SK-N-SH (cell line): Measurements from ENCODE around the gene SKI. TPM values are rescaled to one million over a fixed set of nuclear protein-coding genes. Genes with fewer than 3 reads are reported as not detected.

Source experiments
- CTCF ChIA-PET: fragments of 300-600, 350-600 bp; formaldehyde crosslinking; extraction: SDS; loops from one replicate; lab custom pipeline; 2021; lab: Yijun Ruan, JAX
- POLR2A ChIA-PET: fragments of 350-600 bp; sonication (Branson Sonifier 250); formaldehyde crosslinking; extraction: SDS; loops from one replicate; lab custom pipeline; 2020; ENCODE audit warnings: antibody characterized with exemption, inconsistent platforms; lab: Yijun Ruan, JAX
- DNase-seq: peaks from one replicate; pipeline ENCODE4 v3.0.0; 2012
- H2AFZ ChIP-seq: fragments of 200-600 bp; sonication (generic); 2 replicates; pipeline ENCODE4 v1.8.1; 2016; ENCODE audit warnings: antibody characterized with exemption, mild to moderate bottlenecking, low read depth
- H3F3A ChIP-seq: fragments of 200-600 bp; sonication (generic); replicated peaks from 2 replicates; pipeline ENCODE3; 2016; ENCODE audit warnings: antibody characterized with exemption, mild to moderate bottlenecking; ENCODE audit not compliant: insufficient read depth
- H3K27ac ChIP-seq, 2 experiments: fragments of 200-500 bp in 1 of 2; fragments of 200-600 bp in 1 of 2; sonication (Bioruptor generic) in 1 of 2; sonication (generic), shearing (Covaris generic) in 1 of 2; 2 replicates each; pipeline versions ENCODE4 v1.5.1 to v1.6.1; 2014 to 2016; ENCODE audit warnings: low read depth in 2 of 2, inconsistent platforms in 1 of 2, low read length in 1 of 2, mild to moderate bottlenecking in 1 of 2, mixed read lengths in 1 of 2
- H3K27me3 ChIP-seq: fragments of 200-600 bp; sonication (generic), shearing (Covaris generic); 2 replicates; pipeline ENCODE4 v1.6.1; 2016; ENCODE audit warnings: mixed run types; ENCODE audit not compliant: insufficient read depth
- H3K36me3 ChIP-seq, 2 experiments: fragments of 200-500 bp in 1 of 2; fragments of 200-600 bp in 1 of 2; sonication (Bioruptor generic) in 1 of 2; sonication (generic) in 1 of 2; replicated peaks in 1 of 2; 2 replicates each; pipeline versions ENCODE3 to v1.5.1; 2014 to 2016; ENCODE audit warnings: low read length in 1 of 2, mild to moderate bottlenecking in 1 of 2; ENCODE audit not compliant: insufficient read depth in 2 of 2, control insufficient read depth in 1 of 2
- H3K4me1 ChIP-seq, 2 experiments: fragments of 200-500 bp in 1 of 2; fragments of 200-600 bp in 1 of 2; sonication (Bioruptor generic) in 1 of 2; sonication (generic), shearing (Covaris generic) in 1 of 2; 2 replicates each; pipeline versions ENCODE4 v1.5.1 to v1.6.1; 2014 to 2016; ENCODE audit warnings: low read depth in 1 of 2, low read length in 1 of 2, mixed run types in 1 of 2; ENCODE audit not compliant: insufficient read depth in 2 of 2, control insufficient read depth in 1 of 2
- H3K4me2 ChIP-seq: fragments of 200-600 bp; sonication (generic), shearing (Covaris generic); 2 replicates; pipeline ENCODE4 v1.6.1; 2017; ENCODE audit warnings: mixed run types
- H3K4me3 ChIP-seq, 2 experiments: fragments of 200-500 bp in 1 of 2; fragments of 200-600 bp in 1 of 2; sonication (Bioruptor generic) in 1 of 2; sonication (generic), shearing (Covaris generic) in 1 of 2; 2 replicates each; pipeline versions ENCODE4 v1.5.1 to v1.8.1; 2014 to 2016; ENCODE audit warnings: low read depth in 2 of 2, inconsistent platforms in 1 of 2, low read length in 1 of 2, mild to moderate bottlenecking in 1 of 2, mixed read lengths in 1 of 2, moderate library complexity in 1 of 2
- H3K79me2 ChIP-seq: fragments of 200-600 bp; sonication (generic); 2 replicates; pipeline ENCODE4 v1.8.1; 2017; ENCODE audit warnings: mild to moderate bottlenecking; ENCODE audit not compliant: insufficient read depth
- H3K9ac ChIP-seq: fragments of 200-600 bp; sonication (generic); 2 replicates; pipeline ENCODE4 v1.6.1; 2017; ENCODE audit warnings: mixed run types
- H3K9me2 ChIP-seq: fragments of 200-600 bp; sonication (generic); 2 replicates; pipeline ENCODE4 v1.6.1; 2017; ENCODE audit warnings: mixed run types
- H3K9me3 ChIP-seq: fragments of 200-600 bp; sonication (generic); 2 replicates; pipeline ENCODE4 v1.6.1; 2017; ENCODE audit warnings: mixed run types, mild to moderate bottlenecking, moderate library complexity
- H4K20me1 ChIP-seq: fragments of 200-600 bp; sonication (generic); 2 replicates; pipeline ENCODE4 v1.6.1; 2017; ENCODE audit warnings: mild to moderate bottlenecking, mixed run types; ENCODE audit not compliant: insufficient read depth
- CTCF ChIP-seq: fragments of 200-600 bp; sonication (generic); IDR thresholded peaks from 2 replicates; pipeline ENCODE4 v1.6.1; 2017; ENCODE audit warnings: antibody characterized with exemption, mild to moderate bottlenecking, moderate library complexity
- ELF1 ChIP-seq: IDR thresholded peaks from 2 replicates; pipeline ENCODE4 v1.4.0; 2012
- EP300 ChIP-seq, 2 experiments: IDR thresholded peaks; 2 replicates each; pipeline versions ENCODE4 v1.4.0 to v1.6.1; 2012; ENCODE audit warnings: borderline replicate concordance in 1 of 2, low read depth in 1 of 2, low read length in 1 of 2
- EZH2phosphoT487 ChIP-seq: fragments of 200-600 bp; sonication (generic); IDR thresholded peaks from 2 replicates; pipeline ENCODE4 v1.6.1; 2017; ENCODE audit warnings: low read depth, mixed run types, mild to moderate bottlenecking, antibody characterized with exemption, moderate library complexity, borderline replicate concordance
- FOSL2 ChIP-seq: IDR thresholded peaks from 2 replicates; pipeline ENCODE4 v1.4.0; 2012; ENCODE audit warnings: low read depth, mild to moderate bottlenecking, moderate library complexity, borderline replicate concordance
- FOXJ3 ChIP-seq: sonication (generic); formaldehyde crosslinking; IDR thresholded peaks from 2 replicates; pipeline ENCODE4 v1.5.1; 2020; ENCODE audit warnings: mild to moderate bottlenecking, missing genetic modification reagents
- GATA2 ChIP-seq: sonication (generic); formaldehyde crosslinking; IDR thresholded peaks from 2 replicates; pipeline ENCODE4 v1.5.0; 2020; ENCODE audit warnings: mild to moderate bottlenecking, missing genetic modification reagents
- IRF3 ChIP-seq: fragments of 150-350 bp; IDR thresholded peaks from 2 replicates; pipeline ENCODE4 v1.6.1; 2016; ENCODE audit warnings: mild to moderate bottlenecking, low read depth, low read length
- JUND ChIP-seq: IDR thresholded peaks from 2 replicates; pipeline ENCODE4 v1.4.0; 2012
- MAX ChIP-seq: IDR thresholded peaks from 2 replicates; pipeline ENCODE4 v1.4.0; 2012; ENCODE audit warnings: low read depth
- MEF2A ChIP-seq: IDR thresholded peaks from 2 replicates; pipeline ENCODE4 v1.4.0; 2012; ENCODE audit warnings: low read depth, borderline replicate concordance
- MXI1 ChIP-seq: IDR thresholded peaks from 2 replicates; pipeline ENCODE4 v1.6.1; 2012; ENCODE audit warnings: mild to moderate bottlenecking, low read depth, low read length, improper control_type of control experiment
- RCOR1 ChIP-seq: fragments of 150-350 bp; IDR thresholded peaks from 2 replicates; pipeline ENCODE4 v1.6.1; 2017; ENCODE audit warnings: antibody characterized with exemption, low read length
- REST ChIP-seq: IDR thresholded peaks from 2 replicates; pipeline ENCODE4 v1.6.1; 2012; ENCODE audit warnings: mild to moderate bottlenecking, low read depth, low read length, moderate library complexity
- RFX5 ChIP-seq: IDR thresholded peaks from 2 replicates; pipeline ENCODE4 v1.6.1; 2012; ENCODE audit warnings: mild to moderate bottlenecking, improper control_type of control experiment, low read length
- TAF1 ChIP-seq: IDR thresholded peaks from 2 replicates; pipeline ENCODE4 v1.6.1; 2012; ENCODE audit warnings: low read depth, mild to moderate bottlenecking, low read length, moderate library complexity, borderline replicate concordance
- USF1 ChIP-seq: IDR thresholded peaks from 2 replicates; pipeline ENCODE4 v1.4.0; 2012; ENCODE audit warnings: low read depth, borderline replicate concordance
- USF2 ChIP-seq: fragments of 150-350 bp; IDR thresholded peaks from 2 replicates; pipeline ENCODE4 v1.6.1; 2017; ENCODE audit warnings: antibody characterized with exemption, low read length, low read depth, borderline replicate concordance
- YY1 ChIP-seq: IDR thresholded peaks from 2 replicates; pipeline ENCODE4 v1.4.0; 2012; ENCODE audit warnings: low read depth, mild to moderate bottlenecking
- WGBS: methylation state at CpG from one replicate; pipeline ENCODE4 v1.1.6; 2017; ENCODE audit warnings: low lambda C conversion rate; 5-methylcytosine and 5-hydroxymethylcytosine counted together
- polyA plus RNA-seq, 3 experiments: library from polyadenylated mRNA; depleted of rRNA; stranded (reverse); fragments of >200 nt; gene quantifications; 2 replicates each; pipeline ENCODE4 v1.2.3, GENCODE V29; 2012

SKI gene
- polyA plus RNA-seq, 1 of the 3 experiments (the other 2 are of a cell fraction), result 7.2 TPM

GRCh38 chr1:2347409-2347785 is 119.3 kb downstream of the SKI start:
- no peaks in the 10 kb centered on the region for H3K9me2 ChIP-seq
- no peak overlapping the region for H3K4me3 ChIP-seq
- no peak for DNase-seq
- ChIA-PET CTCF (interaction anchor here (1.9 kb wide), 1 partner anchor 34 kb away, joined by 12 read pairs; no protein-coding TSS in a partner anchor), POLR2A (no interaction called here)
- H3K9ac ChIP-seq, result no peak overlapping the region
- no peak for TF ChIP-seq JUND
- TF ChIP-seq EP300 (IDR thresholded peaks at IDR 0.05; ENCODE audit: borderline replicate concordance in 1 of 2, low read depth in 1 of 2, low read length in 1 of 2), result no peak
- no peak for TF ChIP-seq RCOR1
- TF ChIP-seq REST, result no peak
- TF ChIP-seq ELF1, result no peak
- no peak for TF ChIP-seq MAX
- no peak for TF ChIP-seq EZH2phosphoT487
- TF ChIP-seq USF2, result no peak
- TF ChIP-seq MEF2A, result no peak
- no peak for TF ChIP-seq USF1
- no peak for TF ChIP-seq TAF1
- no peaks in the 10 kb centered on the region for H3K9me3 ChIP-seq
- no peak overlapping the region for H3K27ac ChIP-seq
- no peaks in the 10 kb centered on the region for H3K27me3 ChIP-seq
- no peaks in the 10 kb centered on the region for H3K79me2 ChIP-seq
- peaks cover 0 to 12% of the 10 kb centered on the region in 2 experiments; a peak in 1 of 4 replicates for H3K4me1 ChIP-seq
- no peak overlapping the region for H3K4me2 ChIP-seq
- 68% methylated on average over 3 of the region's 13 CpGs for WGBS
- H3K36me3 ChIP-seq, result no peaks in the 10 kb centered on the region
- H4K20me1 ChIP-seq, result no peaks in the 10 kb centered on the region
- no peak overlapping the region for H2AFZ ChIP-seq
- no peaks in the 10 kb centered on the region for H3F3A ChIP-seq

GRCh38 chr1:2347896-2348295 is 119.8 kb downstream of the SKI start:
- Histone ChIP-seq H2AFZ (no peak overlapping the region), H3K27me3 (no peaks in the 10 kb centered on the region), H3K4me2 (no peak overlapping the region), H3K4me3 (no peak overlapping the region), H3F3A (no peaks in the 10 kb centered on the region), H3K79me2 (no peaks in the 10 kb centered on the region), H4K20me1 (no peaks in the 10 kb centered on the region), H3K9me3 (no peaks in the 10 kb centered on the region), H3K9ac (no peak overlapping the region), H3K9me2 (no peaks in the 10 kb centered on the region), H3K36me3 (no peaks in the 10 kb centered on the region), H3K27ac (no peak overlapping the region), H3K4me1 (peaks cover 0 to 10% of the 10 kb centered on the region in 2 experiments; a peak in 1 of 4 replicates)
- no peak for DNase-seq
- TF ChIP-seq GATA2 (CRISPR knock-in tag) (no peak), EZH2phosphoT487 (no peak), FOSL2 (no peak), FOXJ3 (CRISPR knock-in tag) (no peak), MXI1 (no peak), CTCF (no peak), IRF3 (no peak), RFX5 (no peak), YY1 (no peak)
- ChIA-PET POLR2A (no interaction called here), CTCF (no interaction called here)
- WGBS, result 83% methylated on average over 15 of the region's 23 CpGs
